K562 (cell line): ENCODE data around the gene ELF2. TPM values are rescaled to one million over a fixed set of nuclear protein-coding genes. Genes with fewer than 3 reads are reported as not detected.

ENCODE experiments used
- AFF4 ChIP-seq: sonication (generic); formaldehyde crosslinking; IDR thresholded peaks from 2 replicates; pipeline ENCODE4 v1.8.0; 2023; ENCODE audit warnings: mild to moderate bottlenecking, missing genetic modification reagents
- ARHGAP35 ChIP-seq: fragments of 450-650 bp; IDR thresholded peaks from 2 replicates; pipeline ENCODE4 v1.6.1; 2018; ENCODE audit not compliant: partially characterized antibody
- ARID2 ChIP-seq: fragments of 450-650 bp; IDR thresholded peaks from 2 replicates; pipeline ENCODE4 v1.6.1; 2017; ENCODE audit warnings: antibody characterized with exemption, mild to moderate bottlenecking
- CXXC5 ChIP-seq: fragments of 250-450 bp; sonication (Bioruptor Pico); IDR thresholded peaks from 2 replicates; pipeline ENCODE4 v1.8.0; 2022; ENCODE audit warnings: inconsistent platforms, mild to moderate bottlenecking, moderate library complexity
- DDX20 ChIP-seq: fragments of 450-650 bp; IDR thresholded peaks from 2 replicates; pipeline ENCODE4 v1.6.1; 2016; ENCODE audit warnings: missing genetic modification characterization, low read depth, mild to moderate bottlenecking, missing compliant biosample characterization, moderate library complexity
- ESRRA ChIP-seq: fragments of 450-650 bp; IDR thresholded peaks from 2 replicates; pipeline ENCODE4 v1.6.1; 2014; ENCODE audit warnings: low read depth, mild to moderate bottlenecking, moderate library complexity, borderline replicate concordance
- FIP1L1 ChIP-seq: fragments of 200-400 bp; formaldehyde crosslinking; IDR thresholded peaks from 2 replicates; pipeline ENCODE4 v1.6.1; 2018; ENCODE audit warnings: mild to moderate bottlenecking, low read depth, low read length; ENCODE audit not compliant: poor library complexity, severe bottlenecking
- FOXA1 ChIP-seq: fragments of 450-650 bp; IDR thresholded peaks from 2 replicates; pipeline ENCODE4 v1.6.1; 2016; ENCODE audit warnings: mild to moderate bottlenecking, borderline replicate concordance
- ILK ChIP-seq: fragments of 450-650 bp; IDR thresholded peaks from 2 replicates; pipeline ENCODE4 v1.6.1; 2016; ENCODE audit warnings: missing genetic modification characterization, low read depth, mild to moderate bottlenecking, missing compliant biosample characterization, moderate library complexity, borderline replicate concordance
- IRF2 ChIP-seq: sonication (generic); formaldehyde crosslinking; IDR thresholded peaks from 2 replicates; pipeline ENCODE4 v1.8.1; 2022; ENCODE audit warnings: mild to moderate bottlenecking, missing genetic modification reagents
- MIER1 ChIP-seq: fragments of 450-650 bp; IDR thresholded peaks from 2 replicates; pipeline ENCODE4 v1.6.1; 2016; ENCODE audit warnings: antibody characterized with exemption, mild to moderate bottlenecking, low read depth
- NCOA2 ChIP-seq, 2 experiments: fragments of 450-650 bp; IDR thresholded peaks; 2 replicates each; pipeline ENCODE4 v1.6.1; 2018; ENCODE audit warnings: mild to moderate bottlenecking in 2 of 2, moderate library complexity in 1 of 2; ENCODE audit not compliant: partially characterized antibody in 2 of 2
- NFIX ChIP-seq: fragments of 250-450 bp; sonication (Bioruptor Pico); IDR thresholded peaks from 2 replicates; pipeline ENCODE4 v1.4.0; 2020; ENCODE audit warnings: low read depth, mild to moderate bottlenecking, moderate library complexity
- RREB1 ChIP-seq: fragments of 250-450 bp; sonication (Bioruptor Pico); IDR thresholded peaks from 2 replicates; pipeline ENCODE4 v1.4.0; 2020
- SMAD3 ChIP-seq: fragments of 450-650 bp; formaldehyde crosslinking; conservative IDR thresholded peaks from 2 replicates; pipeline ENCODE4 v1.4.0; 2020; ENCODE audit warnings: mild to moderate bottlenecking
- TBL1XR1 ChIP-seq, 2 experiments: IDR thresholded peaks; 2 replicates each; pipeline ENCODE4 v1.6.1; 2012; ENCODE audit warnings: improper control_type of control experiment in 2 of 2, low read length in 2 of 2, mild to moderate bottlenecking in 1 of 2
- ZNF143 ChIP-seq: sonication (generic); formaldehyde crosslinking; IDR thresholded peaks from 2 replicates; pipeline ENCODE4 v1.9.0; 2022; ENCODE audit warnings: mild to moderate bottlenecking, missing genetic modification reagents
- ZNF263 ChIP-seq: sonication (generic); formaldehyde crosslinking; IDR thresholded peaks from 2 replicates; pipeline ENCODE4 v1.8.0; 2022; ENCODE audit warnings: mild to moderate bottlenecking, missing genetic modification reagents, borderline replicate concordance
- ZNF354B ChIP-seq: fragments of 250-450 bp; sonication (Bioruptor Pico); IDR thresholded peaks from 2 replicates; pipeline ENCODE4 v1.4.0; 2020
- ZNF444 ChIP-seq: fragments of 250-450 bp; sonication (Bioruptor Pico); IDR thresholded peaks from 2 replicates; pipeline ENCODE4 v1.4.0; 2020; ENCODE audit warnings: mild to moderate bottlenecking, moderate library complexity
- ZNF696 ChIP-seq: fragments of 250-450 bp; sonication (Bioruptor Pico); conservative IDR thresholded peaks from 2 replicates; pipeline ENCODE4 v1.4.0; 2020; ENCODE audit warnings: mild to moderate bottlenecking, moderate library complexity
- ZNF830 ChIP-seq: fragments of 250-450 bp; sonication (Bioruptor Pico); IDR thresholded peaks from 2 replicates; pipeline ENCODE4 v1.5.0; 2021; ENCODE audit warnings: mild to moderate bottlenecking
- polyA plus RNA-seq, 8 experiments: library from polyadenylated mRNA; depleted of rRNA in 4 of 8; stranded (reverse) in 5 of 8; unstranded in 3 of 8; fragments of >200 nt; fragmentation: Nextera tagmentation in 2 of 8; fragmentation: Illumina TruSeq in 1 of 8; extraction: Ambion mirVana in 2 of 8; extraction: Trizol in 1 of 8; gene quantifications; 2 replicates each; pipeline versions ENCODE4 v1.2.1 to v1.2.3, GENCODE V29; 2011 to 2014; ENCODE audit warnings: inconsistent platforms in 1 of 8, missing spikeins in 1 of 8
- total RNA-seq, 7 experiments: library from RNA; depleted of rRNA in 6 of 7; stranded (reverse); fragments of >200 nt in 6 of 7; fragmentation: Illumina TruSeq in 2 of 7; extraction: Trizol in 2 of 7; gene quantifications; 2 replicates each; pipeline versions ENCODE4 v1.2.1 to v1.2.3, GENCODE V29; 2011 to 2021; ENCODE audit warnings: low replicate concordance in 1 of 7

The ELF2 gene
- total and polyA plus RNA-seq, 9 of the 15 experiments (the other 6 are each of a cell fraction or from before 2014, with no cell fraction given): 9.4 to 58.7 (median 41.6) TPM

- TF ChIP-seq DDX20 (tag) (no peak), ZNF444 (CRISPR knock-in tag) (no peak), ESRRA (peak; percentile 10; the same call in 1 of the 2 replicates), ZNF696 (CRISPR knock-in tag) (no peak), NCOA2 (IDR thresholded peaks at IDR 0.05; ENCODE audit: partially characterized antibody in 2 of 2) (no peak), ARHGAP35 (no peak), SMAD3 (CRISPR knock-in tag) (no peak), IRF2 (CRISPR knock-in tag) (no peak), AFF4 (CRISPR knock-in tag) (no peak), ILK (tag) (no peak), ZNF354B (CRISPR knock-in tag) (no peak), ARID2 (no peak), RREB1 (CRISPR knock-in tag) (no peak), FOXA1 (no peak), TBL1XR1 (IDR thresholded peaks at IDR 0.05; ENCODE audit: low read length in 2 of 2) (no peak; a peak in 1 of 4 replicates), ZNF263 (CRISPR knock-in tag) (no peak), CXXC5 (CRISPR knock-in tag) (no peak), MIER1 (no peak), ZNF830 (no peak), FIP1L1 (no peak), ZNF143 (CRISPR knock-in tag) (no peak), NFIX (CRISPR knock-in tag) (no peak)
Observed at GRCh38 chr4:139154538-139154937, 22.5 kb downstream of the ELF2 start (continued).
